Trophoblast cell (in vitro differentiated cells and primary cell): ENCODE results near the gene HERC6.
"Not testable (repeated sequence)": the region's sequence is repeated elsewhere in the genome, so short reads cannot be mapped to it uniquely, and the experiment has no call there.

Experiments
- DNase-seq, 2 donors: peaks; one replicate each; pipeline ENCODE4 v3.0.0-alpha.2; 2016
- H2AFZ ChIP-seq: 2 replicates; pipeline ENCODE4 v1.6.1; 2013; ENCODE audit warnings: low read length, moderate library complexity, mild to moderate bottlenecking; ENCODE audit not compliant: insufficient read depth, poor library complexity
- H2AK5ac ChIP-seq: 2 replicates; pipeline ENCODE4 v1.6.1; 2013; ENCODE audit warnings: mild to moderate bottlenecking, low read length
- H2BK120ac ChIP-seq: 2 replicates; pipeline ENCODE4 v1.6.1; 2013; ENCODE audit warnings: low read length, mild to moderate bottlenecking, moderate library complexity; ENCODE audit not compliant: insufficient read depth, poor library complexity
- H2BK12ac ChIP-seq: 2 replicates; pipeline ENCODE4 v1.6.1; 2013; ENCODE audit warnings: mild to moderate bottlenecking, low read length, moderate library complexity
- H2BK5ac ChIP-seq: 2 replicates; pipeline ENCODE4 v1.6.1; 2013; ENCODE audit warnings: low read length, low read depth, moderate library complexity, mild to moderate bottlenecking; ENCODE audit not compliant: poor library complexity
- H3K14ac ChIP-seq: 2 replicates; pipeline ENCODE4 v1.6.1; 2013; ENCODE audit warnings: mild to moderate bottlenecking, low read length
- H3K18ac ChIP-seq: 2 replicates; pipeline ENCODE4 v1.6.1; 2013; ENCODE audit warnings: mild to moderate bottlenecking, low read length
- H3K23ac ChIP-seq: 2 replicates; pipeline ENCODE4 v1.6.1; 2013; ENCODE audit warnings: low read length
- H3K27ac ChIP-seq: 2 replicates; pipeline ENCODE4 v1.5.1; 2013; ENCODE audit warnings: low read depth, mild to moderate bottlenecking, inconsistent platforms, low read length, moderate library complexity
- H3K27me3 ChIP-seq: 2 replicates; pipeline ENCODE4 v1.6.1; 2013; ENCODE audit warnings: inconsistent platforms, mild to moderate bottlenecking, low read length, moderate library complexity; ENCODE audit not compliant: insufficient read depth
- H3K36me3 ChIP-seq, 2 experiments: 1 replicate in 1 of 2; 2 replicates in 1 of 2; pipeline ENCODE4 v1.6.1; 2013; ENCODE audit warnings: low read length in 2 of 2, mild to moderate bottlenecking in 2 of 2, moderate library complexity in 1 of 2; ENCODE audit not compliant: insufficient read depth in 2 of 2, control insufficient read depth in 1 of 2
- H3K4ac ChIP-seq: 2 replicates; pipeline ENCODE4 v1.6.1; 2013; ENCODE audit warnings: low read depth, mild to moderate bottlenecking, low read length, moderate library complexity
- H3K4me1 ChIP-seq, 2 experiments: 1 replicate in 1 of 2; 2 replicates in 1 of 2; pipeline ENCODE4 v1.6.1; 2013; ENCODE audit warnings: low read length in 2 of 2, mild to moderate bottlenecking in 2 of 2, moderate library complexity in 1 of 2; ENCODE audit not compliant: insufficient read depth in 2 of 2, control insufficient read depth in 1 of 2
- H3K4me2 ChIP-seq: 2 replicates; pipeline ENCODE4 v1.6.1; 2013; ENCODE audit warnings: inconsistent platforms, mild to moderate bottlenecking, low read length, moderate library complexity
- H3K4me3 ChIP-seq: 2 replicates; pipeline ENCODE4 v1.5.1; 2013; ENCODE audit warnings: mild to moderate bottlenecking, low read depth, low read length, inconsistent platforms
- H3K79me1 ChIP-seq: one replicate; pipeline ENCODE4 v1.6.1; 2013; ENCODE audit warnings: low read length
- H3K79me2 ChIP-seq: 2 replicates; pipeline ENCODE4 v1.6.1; 2013; ENCODE audit warnings: low read length, mild to moderate bottlenecking; ENCODE audit not compliant: control insufficient read depth, insufficient read depth, poor library complexity
- H3K9ac ChIP-seq: 2 replicates; pipeline ENCODE4 v1.6.1; 2013; ENCODE audit warnings: mild to moderate bottlenecking, low read length
- H3K9me3 ChIP-seq: 2 replicates; pipeline ENCODE4 v1.6.1; 2013; ENCODE audit warnings: low read depth, mild to moderate bottlenecking, control low read depth, inconsistent platforms, low read length; ENCODE audit not compliant: insufficient read depth
- H4K12ac ChIP-seq: 2 replicates; pipeline ENCODE4 v1.6.1; 2013; ENCODE audit warnings: low read depth, mild to moderate bottlenecking, low read length, moderate library complexity
- H4K8ac ChIP-seq: 2 replicates; pipeline ENCODE4 v1.6.1; 2013; ENCODE audit warnings: low read depth, mild to moderate bottlenecking, low read length, moderate library complexity
- H4K91ac ChIP-seq: one replicate; pipeline ENCODE4 v1.6.1; 2013; ENCODE audit warnings: low read depth, mild to moderate bottlenecking, low read length, moderate library complexity
- WGBS: extraction: QIAGEN DNeasy Blood & Tissue Kit; methylation state at CpG from one replicate; pipeline ENCODE4 v1.1.7; 2013; ENCODE audit warnings: missing lambda C conversion rate; ENCODE audit not compliant: insufficient read length, insufficient coverage; ENCODE audit errors: extremely low coverage; 5-methylcytosine and 5-hydroxymethylcytosine counted together

Gene HERC6

GRCh38 chr4:88422403-88422802 is 43.8 kb downstream of the HERC6 start:
- Histone ChIP-seq H4K12ac (no peak overlapping the region), H3K23ac (no peak overlapping the region), H3K27me3 (no peaks in the 10 kb centered on the region), H3K4me1 (no peaks in the 10 kb centered on the region), H3K79me2 (no peaks in the 10 kb centered on the region), H2AFZ (no peak overlapping the region), H2BK12ac (no peak overlapping the region), H2AK5ac (no peak overlapping the region), H3K14ac (no peak overlapping the region), H2BK120ac (no peak overlapping the region), H4K91ac (no peak overlapping the region), H3K36me3 (no peaks in the 10 kb centered on the region), H3K4me2 (no peak overlapping the region), H3K4ac (no peak overlapping the region), H3K9ac (no peak overlapping the region), H3K79me1 (no peaks in the 10 kb centered on the region), H3K27ac (no peak overlapping the region), H2BK5ac (no peak overlapping the region), H3K9me3 (no peaks in the 10 kb centered on the region), H3K4me3 (no peak overlapping the region), H4K8ac (no peak overlapping the region), H3K18ac (no peak overlapping the region)
- DNase-seq: no peak
- WGBS: no CpG with 5 or more reads among the region's 2 CpGs

- H3K4me2 ChIP-seq: no peak overlapping the region
- H3K18ac ChIP-seq: no peak overlapping the region
- peaks cover 1% of the 10 kb centered on the region for H3K9me3 ChIP-seq
- no peak overlapping the region for H3K23ac ChIP-seq
- no peak overlapping the region for H3K4ac ChIP-seq
- H2BK12ac ChIP-seq: no peak overlapping the region
- no peak for DNase-seq
- H3K4me1 ChIP-seq: no peaks in the 10 kb centered on the region
- no peak overlapping the region for H2BK120ac ChIP-seq
- no peak overlapping the region for H4K8ac ChIP-seq
- H3K79me2 ChIP-seq: no peaks in the 10 kb centered on the region
- H3K27ac ChIP-seq: no peak overlapping the region
- no peak overlapping the region for H4K91ac ChIP-seq
- H3K4me3 ChIP-seq: no peak overlapping the region
- no peaks in the 10 kb centered on the region for H3K27me3 ChIP-seq
- no peak overlapping the region for H2BK5ac ChIP-seq
- no peaks in the 10 kb centered on the region for H3K36me3 ChIP-seq
- H4K12ac ChIP-seq: no peak overlapping the region
- H3K14ac ChIP-seq: no peak overlapping the region
- H3K79me1 ChIP-seq: no peaks in the 10 kb centered on the region
- H2AFZ ChIP-seq: no peak overlapping the region
- H3K9ac ChIP-seq: no peak overlapping the region
- no peak overlapping the region for H2AK5ac ChIP-seq
- no CpG with 5 or more reads among the region's 1 CpG for WGBS
Observed at GRCh38 chr4:88429401-88429800, 50.7 kb downstream of the HERC6 start.

GRCh38 chr4:88435987-88436693 is 57.5 kb downstream of the HERC6 start:
- H3K79me1 ChIP-seq: peaks cover 2% of the 10 kb centered on the region
- no peak overlapping the region for H4K91ac ChIP-seq
- H3K27me3 ChIP-seq: no peaks in the 10 kb centered on the region
- no peaks in the 10 kb centered on the region for H3K36me3 ChIP-seq
- H3K23ac ChIP-seq: no peak overlapping the region
- peaks cover 5 to 6% of the 10 kb centered on the region in 2 experiments for H3K4me1 ChIP-seq
- no CpG with 5 or more reads among the region's 1 CpG for WGBS
- no peak for DNase-seq
- H2AK5ac ChIP-seq: no peak overlapping the region
- no peak overlapping the region for H4K8ac ChIP-seq
- peaks cover 1% of the 10 kb centered on the region for H3K9me3 ChIP-seq
- H3K9ac ChIP-seq: no peak overlapping the region
- no peak overlapping the region for H3K4me3 ChIP-seq
- no peak overlapping the region for H3K27ac ChIP-seq
- H3K79me2 ChIP-seq: no peaks in the 10 kb centered on the region
- H2BK12ac ChIP-seq: no peak overlapping the region
- no peak overlapping the region for H4K12ac ChIP-seq
- no peak overlapping the region for H3K14ac ChIP-seq
- H2BK5ac ChIP-seq: no peak overlapping the region
- no peak overlapping the region for H3K4ac ChIP-seq
- no peak overlapping the region for H3K18ac ChIP-seq
- no peak overlapping the region for H3K4me2 ChIP-seq
- H2AFZ ChIP-seq: no peak overlapping the region
- no peak overlapping the region for H2BK120ac ChIP-seq

GRCh38 chr4:88437873-88438272 is 59.2 kb downstream of the HERC6 start:
- H2BK12ac ChIP-seq, H2AFZ ChIP-seq, H4K91ac ChIP-seq, H3K79me2 ChIP-seq, H2BK5ac ChIP-seq, H3K79me1 ChIP-seq, H3K27me3 ChIP-seq, H3K4me2 ChIP-seq, H3K4me3 ChIP-seq, H3K9me3 ChIP-seq, H3K36me3 ChIP-seq, H2BK120ac ChIP-seq, H3K23ac ChIP-seq, H2AK5ac ChIP-seq, H4K12ac ChIP-seq, H3K18ac ChIP-seq, H3K4ac ChIP-seq, H3K4me1 ChIP-seq, DNase-seq, H3K27ac ChIP-seq, H3K14ac ChIP-seq, H4K8ac ChIP-seq, H3K9ac ChIP-seq: not testable (repeated sequence)
- no CpG with 5 or more reads among the region's 4 CpGs for WGBS
